Measurements from ENCODE around the gene FOXA2. TPM values are rescaled to one million over a fixed set of nuclear protein-coding genes. Genes with fewer than 3 reads are reported as not detected.

FOXA2 gene
- total and polyA plus RNA-seq, 2 donors (not counting 3 experiments of a cell fraction or from before 2014, with no cell fraction given), result not detected

GRCh38 chr20:22585786-22586493 lies 1.6 kb upstream of the FOXA2 start:
- CTCF ChIA-PET, result interaction anchor here (0.7 to 3.0 kb wide), 23 partner anchors 8 to 867 kb away, joined by 3 to 75 read pairs (median 4); no protein-coding TSS in a partner anchor
- H3K27ac ChIP-seq (ENCODE audit: insufficient read depth, low read depth, low read length), result no peak overlapping the region
- H3K36me3 ChIP-seq (ENCODE audit: control insufficient read depth in 2 of 2, extremely low read depth in 1 of 2, insufficient read depth in 2 of 2, low read length in 2 of 2), result no peaks in the 10 kb centered on the region
- FAIRE-seq (no peak), DNase-seq (ENCODE audit: low read depth, low spot score) (no peak)
- H3K27me3 ChIP-seq (ENCODE audit: control insufficient read depth in 2 of 2, insufficient read depth in 2 of 2, low read length in 2 of 2), result peaks cover 71 to 91% of the 10 kb centered on the region in 2 experiments
- H3K4me3 ChIP-seq (replicated peaks in 1 of 3; ENCODE audit: insufficient read depth in 1 of 3, low read depth in 1 of 3, low read length in 3 of 3), result no peak overlapping the region
- H3K9me1 ChIP-seq (replicated peaks; ENCODE audit: control insufficient read depth, extremely low read depth, insufficient read depth, low read length), result no peaks in the 10 kb centered on the region
- H4K20me1 ChIP-seq (replicated peaks; ENCODE audit: control insufficient read depth, extremely low read depth, insufficient read depth, low read length), result no peaks in the 10 kb centered on the region
- no peak for TF ChIP-seq CTCF (IDR thresholded peaks at IDR 0.05; ENCODE audit: extremely low read depth in 1 of 2, insufficient read depth in 1 of 2, low read depth in 1 of 2, low read length in 2 of 2)
- no peak for TF ChIP-seq POLR2AphosphoS5 (IDR thresholded peaks at IDR 0.05; ENCODE audit: insufficient read depth, low read depth, low read length)
- TF ChIP-seq EZH2 (IDR thresholded peaks at IDR 0.05; ENCODE audit: borderline replicate concordance, low read depth, low read length, severe bottlenecking), result no peak
- TF ChIP-seq FOS (IDR thresholded peaks at IDR 0.05; ENCODE audit: borderline replicate concordance, insufficient read depth, low read length), result no peak
- TF ChIP-seq JUN (IDR thresholded peaks at IDR 0.05; ENCODE audit: borderline replicate concordance, insufficient read depth, insufficient read length, low read depth), result no peak
- TF ChIP-seq POLR2A (IDR thresholded peaks at IDR 0.05; ENCODE audit: low read depth, low read length), result no peak
- TF ChIP-seq MYC (IDR thresholded peaks at IDR 0.05; ENCODE audit: low read depth, low read length), result no peak
- TF ChIP-seq GATA2 (IDR thresholded peaks at IDR 0.05; ENCODE audit: insufficient read depth, insufficient read length, low read depth, low read length), result no peak
- TF ChIP-seq, protein P1, sequence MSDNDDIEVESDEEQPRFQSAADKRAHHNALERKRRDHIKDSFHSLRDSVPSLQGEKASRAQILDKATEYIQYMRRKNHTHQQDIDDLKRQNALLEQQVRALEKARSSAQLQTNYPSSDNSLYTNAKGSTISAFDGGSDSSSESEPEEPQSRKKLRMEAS (IDR thresholded peaks at IDR 0.05; ENCODE audit: insufficient read depth, insufficient read length), result no peak
- dilution Hi-C loops (cut with MboI; ENCODE audit: extremely low pct_ligation_motif_present, low sequenced_read_pairs), result no loop called here
- POLR2A ChIA-PET, result no interaction called here
- no peaks in the 10 kb centered on the region for H3K9me3 ChIP-seq (replicated peaks; ENCODE audit: control insufficient read depth, insufficient read depth, low read length)
- H3K9ac ChIP-seq (replicated peaks; ENCODE audit: extremely low read depth, insufficient read depth, low read length), result no peak overlapping the region
- H2AFZ ChIP-seq (ENCODE audit: low read depth, low read length), result no peak overlapping the region
- no TSS peak for BruUV-seq (replicated peaks)
- intact Hi-C loops (cut with micrococcal nuclease), result loop anchor here (1.0 to 5.0 kb wide), 6 partner anchors 74 to 252 kb away; no protein-coding TSS in a partner anchor
- no peak overlapping the region for H3K4me2 ChIP-seq (ENCODE audit: insufficient read depth, low read length)
- H3K79me2 ChIP-seq (ENCODE audit: control insufficient read depth, insufficient read depth, low read length), result no peaks in the 10 kb centered on the region
- H3K4me1 ChIP-seq (ENCODE audit: control insufficient read depth, extremely low read depth, insufficient read depth, low read length), result no peaks in the 10 kb centered on the region
